Activated CD4-positive, CD25-positive, alpha-beta regulatory T cell treated with anti-CD3 and anti-CD28 coated beads, Interleukin-2, amount 50 U/mL, for 16 hours (primary cell): ENCODE measurements around the gene NAXD.
"Not testable (repeated sequence)": the region's sequence is repeated elsewhere in the genome, so short reads cannot be mapped to it uniquely, and the experiment has no call there.

Experiments used
- DNase-seq: peaks from one replicate; pipeline ENCODE4 v3.0.0-alpha.2; 2020; ENCODE audit warnings: low read depth, low spot score

The NAXD gene

GRCh38 chr13:110615322-110616102 is at the start of gene NAXD:
Gene NAXD (plus strand): TSS chr13:110615545. CDS start chr13:110615602, 57 bp downstream.
- DNase-seq: peak; percentile 54

DNA sequence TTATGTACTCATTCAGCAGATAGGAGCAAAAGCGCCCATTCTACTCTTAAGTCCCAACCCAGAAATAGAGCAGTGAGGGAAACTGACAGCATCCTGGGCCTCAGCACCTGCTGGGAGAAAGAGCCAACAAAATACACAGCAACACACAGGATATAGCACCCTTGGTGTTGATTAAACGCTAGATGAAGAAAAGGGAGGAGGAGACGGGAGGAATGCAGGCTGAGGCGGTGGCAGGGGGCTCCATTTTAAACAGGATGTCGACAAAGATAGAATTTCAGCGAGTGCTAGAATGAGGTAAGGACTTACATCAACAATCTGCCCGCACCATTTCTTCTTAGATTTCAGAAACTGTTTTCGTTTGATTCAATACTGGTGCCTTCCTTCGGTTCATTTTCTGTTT is 49.2 kb upstream of the NAXD start:
- no peak for DNase-seq

- DNase-seq: no peak
These were observed 46.7 kb upstream of the NAXD start for GRCh38 chr13:110568612-110569011.

- DNase-seq: not testable (repeated sequence)
These were observed 45.4 kb upstream of the NAXD start for GRCh38 chr13:110569962-110570361.

- no peak for DNase-seq
These were observed 44.5 kb upstream of the NAXD start for GRCh38 chr13:110570886-110571285.

- no peak for DNase-seq
These were observed 43.2 kb upstream of the NAXD start for GRCh38 chr13:110571896-110572777.

GRCh38 chr13:110572778-110573118 is 42.6 kb upstream of the NAXD start:
- DNase-seq: no peak

GRCh38 chr13:110574161-110574560 is 41.2 kb upstream of the NAXD start:
- DNase-seq: no peak

DNA sequence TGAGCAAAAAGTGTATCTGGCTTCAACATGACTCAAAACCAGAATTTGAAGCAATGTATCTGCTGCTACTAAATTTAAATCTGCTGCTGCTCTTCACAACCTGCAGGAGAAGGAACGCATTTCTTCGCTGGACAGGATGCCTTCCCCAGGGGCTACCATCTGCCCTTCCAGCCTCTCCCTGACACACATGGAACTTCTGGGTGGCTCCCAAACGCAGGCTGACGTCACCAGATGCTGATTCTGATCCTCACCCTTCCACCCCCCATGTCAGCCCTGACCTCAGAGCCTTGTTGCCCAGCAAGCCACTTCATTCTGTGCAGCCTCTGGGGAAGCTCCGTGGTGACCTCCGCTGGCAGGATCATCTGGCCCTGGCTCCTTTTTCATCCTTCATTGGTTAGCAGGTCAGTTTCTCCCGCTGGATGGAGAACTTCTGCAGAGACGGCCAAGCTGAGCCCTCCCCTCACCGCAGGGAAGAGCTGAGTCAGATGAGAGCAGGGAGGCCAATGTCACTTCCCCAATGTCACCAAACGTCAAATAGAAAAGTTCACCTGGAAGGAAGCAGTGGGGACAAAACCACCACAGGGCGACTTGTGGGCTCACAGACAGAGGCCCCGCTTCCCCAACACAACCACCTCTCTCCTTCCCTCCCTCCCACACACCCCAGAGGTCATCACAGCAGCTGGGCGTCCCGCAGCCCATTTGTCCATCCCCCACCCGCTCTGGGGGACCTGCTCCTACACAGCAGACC is 39.8 kb upstream of the NAXD start:
- no peak for DNase-seq

- DNase-seq: no peak
These were observed 39.3 kb upstream of the NAXD start for GRCh38 chr13:110576070-110576394.

DNA sequence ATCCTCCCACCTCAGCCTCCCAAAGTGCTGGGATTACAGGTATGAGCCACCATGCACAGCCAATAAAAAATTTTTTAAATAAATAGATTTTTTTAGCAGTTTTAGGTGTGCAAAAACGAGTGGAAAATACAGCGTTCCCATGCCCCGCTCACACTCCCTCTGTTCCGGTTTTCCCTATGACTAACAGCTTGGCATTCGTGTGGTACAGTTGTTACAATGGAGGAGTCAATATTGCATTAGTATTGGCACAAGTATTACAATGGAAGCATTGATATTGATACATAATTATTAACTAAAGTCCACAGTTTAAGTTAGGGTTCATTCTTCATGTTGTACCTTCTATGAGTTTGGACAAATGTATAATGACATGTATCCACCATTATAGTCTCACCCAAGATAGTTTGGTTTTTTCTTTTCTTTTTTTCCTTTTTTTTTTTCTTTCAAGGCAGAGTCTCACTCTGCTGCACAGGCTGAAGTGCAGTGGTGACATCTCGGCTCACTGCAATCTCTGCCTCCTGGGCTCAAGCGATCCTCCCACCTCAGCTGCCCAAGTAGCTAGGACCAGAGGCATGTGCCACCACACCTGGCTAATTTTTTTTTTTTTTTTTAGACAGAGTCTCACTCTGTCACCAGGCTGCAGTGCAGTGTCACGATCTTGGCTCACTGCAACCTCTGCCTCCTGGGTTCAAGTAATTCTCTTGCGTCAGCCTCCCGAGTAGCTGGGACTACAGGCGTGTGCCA is 38.4 kb upstream of the NAXD start:
- no peak for DNase-seq

DNA sequence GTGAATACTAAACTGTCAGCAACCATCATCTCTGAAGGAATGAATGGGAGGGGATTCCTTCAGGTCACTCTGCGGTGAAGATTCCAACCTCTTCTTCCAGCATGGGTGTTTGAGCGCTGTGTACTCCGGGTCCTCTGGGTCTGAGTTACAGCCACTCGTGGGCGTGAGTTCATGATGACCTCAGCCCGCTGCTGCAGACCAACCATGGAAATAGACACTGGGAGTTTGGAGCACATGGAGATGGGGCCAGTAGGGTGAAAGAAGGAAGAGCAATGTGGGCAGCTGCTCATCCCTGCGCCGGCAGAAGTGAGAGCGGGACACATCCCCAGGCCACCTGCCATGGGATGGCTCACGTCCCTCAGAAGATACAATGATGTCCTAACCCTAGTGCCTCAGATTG is 37.0 kb upstream of the NAXD start:
- no peak for DNase-seq

DNA sequence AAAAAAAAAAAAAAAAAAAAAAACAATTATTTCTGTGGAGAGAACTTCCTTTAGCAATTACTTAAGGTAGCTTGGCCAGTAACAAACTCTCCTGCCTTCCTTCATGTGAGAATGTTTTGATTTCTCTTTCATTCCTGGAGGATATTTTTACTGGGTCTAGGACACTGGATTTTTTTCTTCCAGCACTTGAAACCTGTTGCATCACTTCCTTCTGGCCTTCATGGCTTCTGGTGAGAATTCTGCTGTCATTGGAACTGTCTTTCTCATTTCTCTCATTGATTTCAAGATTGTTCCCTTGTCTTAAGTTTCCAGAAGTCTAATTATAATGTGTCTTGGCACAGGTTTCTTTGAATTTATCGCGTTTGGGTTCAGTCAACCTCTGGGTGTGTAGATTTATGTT is 34.5 kb upstream of the NAXD start:
- no peak for DNase-seq

DNA sequence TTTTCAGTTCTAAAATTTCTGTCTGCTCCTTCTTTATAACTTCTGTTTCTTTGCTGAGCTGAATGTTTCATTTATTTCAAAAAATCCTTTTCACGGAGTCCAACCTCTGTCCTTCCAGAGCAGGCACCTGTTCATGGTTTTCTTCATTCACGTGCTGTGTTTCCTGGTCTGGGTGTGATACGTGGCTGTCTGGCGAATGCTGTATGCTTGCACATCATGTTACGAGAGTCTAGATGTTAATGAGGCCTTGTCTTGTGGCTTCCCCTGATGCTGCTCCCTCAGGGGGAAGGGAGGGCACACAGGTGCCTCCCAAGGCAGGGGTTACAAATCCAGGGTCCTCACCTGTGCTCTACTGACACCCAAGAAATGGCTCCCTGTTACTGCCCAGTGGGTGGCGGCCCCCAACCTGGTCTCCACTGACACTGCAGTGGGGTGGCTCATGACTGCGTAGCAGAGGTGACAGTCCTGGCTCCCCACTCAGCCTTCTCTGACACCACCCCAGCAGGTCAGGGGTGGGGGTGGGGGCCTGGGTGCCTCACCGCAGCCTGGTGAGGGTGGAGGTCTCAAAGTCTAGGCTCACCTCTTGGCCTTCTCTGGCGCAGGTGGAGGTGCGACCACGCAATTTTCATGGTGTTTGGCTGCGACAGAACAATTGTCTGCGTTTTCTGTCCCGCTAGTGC is 33.7 kb upstream of the NAXD start:
- no peak for DNase-seq

DNA sequence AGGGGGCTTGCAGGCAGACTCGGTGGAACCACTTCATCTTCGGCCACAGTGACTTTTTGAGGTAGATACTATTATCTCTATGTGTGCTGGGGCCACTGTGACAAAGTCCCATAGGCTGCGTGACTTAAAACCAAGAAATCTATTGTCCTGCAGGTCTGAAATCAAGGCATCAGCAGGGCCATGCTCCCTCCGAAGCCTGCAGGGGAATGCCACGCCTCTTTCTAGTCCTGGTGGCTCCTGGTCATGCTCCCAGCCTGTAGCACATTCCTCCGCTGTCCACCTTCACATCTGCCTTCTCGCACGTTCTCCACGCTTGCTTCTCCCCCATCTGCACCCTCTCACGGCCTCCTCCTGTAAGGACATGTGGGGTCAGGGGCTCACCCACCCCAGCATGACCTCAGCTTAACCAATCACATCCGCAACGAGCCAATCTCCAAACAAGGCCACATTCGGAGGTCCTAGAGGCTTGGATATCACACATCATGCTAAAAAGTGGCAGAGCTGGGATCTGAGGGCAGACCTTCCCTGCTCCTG is 32.9 kb upstream of the NAXD start:
- DNase-seq: no peak

- DNase-seq: no peak
These were observed 32.0 kb upstream of the NAXD start for GRCh38 chr13:110583178-110583865.

GRCh38 chr13:110589793-110590390 is 25.5 kb upstream of the NAXD start:
- DNase-seq: no peak

DNA sequence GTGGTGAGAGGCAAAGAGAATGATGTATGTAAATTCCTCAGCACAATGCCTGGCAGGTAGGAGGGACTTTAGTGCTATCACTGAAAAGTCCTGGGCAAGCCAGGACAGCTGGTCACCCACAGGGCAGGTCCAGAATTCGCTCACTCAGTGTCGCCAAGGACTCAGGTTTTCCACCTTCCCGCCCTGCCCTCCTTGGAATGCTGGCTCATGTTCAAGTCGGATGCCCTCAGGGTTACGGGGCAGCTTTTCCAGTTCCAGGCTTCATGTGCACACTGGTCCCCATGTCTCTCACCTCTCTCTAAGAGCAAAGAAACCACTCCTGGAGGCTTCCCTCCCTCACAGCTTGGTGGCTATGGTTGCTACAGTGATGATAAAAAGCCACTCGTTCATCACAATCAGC is 24.8 kb upstream of the NAXD start:
- DNase-seq: no peak

- no peak for DNase-seq
These were observed 22.7 kb upstream of the NAXD start for GRCh38 chr13:110592665-110593064.
